GM12875 (cell line): Measurements from ENCODE around the gene ITGB3BP.

ENCODE experiments used
- H3K4me3 ChIP-seq: one replicate; pipeline ENCODE4 v1.5.1; 2011; ENCODE audit warnings: low read depth, low read length, control low read depth
- TF ChIP-seq, protein P1 (sequence below): IDR thresholded peaks from 2 replicates; pipeline ENCODE4 v1.5.1; 2011; ENCODE audit warnings: low read depth, mild to moderate bottlenecking, control low read depth, inconsistent platforms, low read length, moderate library complexity, borderline replicate concordance; ENCODE audit not compliant: insufficient read depth

ITGB3BP gene

GRCh38 chr1:63408331-63408730 lies 114.7 kb downstream of the ITGB3BP start:
- no peak overlapping the region for H3K4me3 ChIP-seq
- TF ChIP-seq, protein P1, sequence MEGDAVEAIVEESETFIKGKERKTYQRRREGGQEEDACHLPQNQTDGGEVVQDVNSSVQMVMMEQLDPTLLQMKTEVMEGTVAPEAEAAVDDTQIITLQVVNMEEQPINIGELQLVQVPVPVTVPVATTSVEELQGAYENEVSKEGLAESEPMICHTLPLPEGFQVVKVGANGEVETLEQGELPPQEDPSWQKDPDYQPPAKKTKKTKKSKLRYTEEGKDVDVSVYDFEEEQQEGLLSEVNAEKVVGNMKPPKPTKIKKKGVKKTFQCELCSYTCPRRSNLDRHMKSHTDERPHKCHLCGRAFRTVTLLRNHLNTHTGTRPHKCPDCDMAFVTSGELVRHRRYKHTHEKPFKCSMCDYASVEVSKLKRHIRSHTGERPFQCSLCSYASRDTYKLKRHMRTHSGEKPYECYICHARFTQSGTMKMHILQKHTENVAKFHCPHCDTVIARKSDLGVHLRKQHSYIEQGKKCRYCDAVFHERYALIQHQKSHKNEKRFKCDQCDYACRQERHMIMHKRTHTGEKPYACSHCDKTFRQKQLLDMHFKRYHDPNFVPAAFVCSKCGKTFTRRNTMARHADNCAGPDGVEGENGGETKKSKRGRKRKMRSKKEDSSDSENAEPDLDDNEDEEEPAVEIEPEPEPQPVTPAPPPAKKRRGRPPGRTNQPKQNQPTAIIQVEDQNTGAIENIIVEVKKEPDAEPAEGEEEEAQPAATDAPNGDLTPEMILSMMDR: no peak

- H3K4me3 ChIP-seq: no peak overlapping the region
- TF ChIP-seq, protein P1: no peak
Measured at GRCh38 chr1:63407002-63407401, 116.0 kb downstream of the ITGB3BP start.

- no peak overlapping the region for H3K4me3 ChIP-seq
- TF ChIP-seq, protein P1: no peak
Measured at GRCh38 chr1:63405987-63406386, 117.0 kb downstream of the ITGB3BP start.

DNA sequence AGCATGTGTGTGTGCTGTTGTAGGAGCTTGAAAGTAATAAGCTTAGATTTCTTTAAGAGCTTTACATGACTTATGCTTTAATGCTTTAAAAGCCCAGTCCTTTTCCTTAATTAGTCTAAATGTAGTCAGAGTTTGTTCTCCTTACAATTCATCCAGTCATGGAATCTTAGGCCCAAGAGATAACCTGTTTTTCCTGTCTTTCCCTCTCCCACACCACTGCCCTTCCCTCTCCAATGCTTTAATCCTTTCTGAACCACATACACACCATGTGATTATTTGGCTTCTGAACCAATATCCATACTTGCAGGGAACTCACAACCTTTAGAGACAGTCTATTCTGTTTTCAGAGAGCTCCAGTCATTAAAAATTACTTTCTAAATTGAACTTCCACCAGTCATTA lies 118.0 kb downstream of the ITGB3BP start:
- no peak overlapping the region for H3K4me3 ChIP-seq
- TF ChIP-seq, protein P1: no peak

GRCh38 chr1:63403386-63403785 lies 119.6 kb downstream of the ITGB3BP start:
- TF ChIP-seq, protein P1: no peak
- H3K4me3 ChIP-seq: no peak overlapping the region

DNA sequence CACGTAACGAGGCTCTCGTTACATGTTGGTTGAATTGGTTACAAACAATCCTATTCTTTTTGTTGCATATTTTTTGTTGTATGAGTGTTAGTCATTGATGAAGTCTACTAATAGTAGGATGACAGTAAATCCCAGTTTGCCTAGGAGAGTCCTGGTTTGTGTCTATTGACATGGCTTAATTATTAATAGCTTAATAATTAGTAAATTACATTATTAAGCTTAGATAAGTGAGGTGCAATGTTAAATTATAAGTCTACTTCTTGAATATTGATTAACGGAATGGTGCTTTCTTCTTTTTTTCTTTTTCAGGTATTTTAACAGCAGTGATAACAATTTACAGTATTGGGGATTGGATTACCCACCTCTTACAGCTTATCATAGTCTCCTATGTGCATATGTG lies 121.1 kb downstream of the ITGB3BP start:
- no peak overlapping the region for H3K4me3 ChIP-seq
- TF ChIP-seq, protein P1: no peak
